Peyer's patch (tissue), 4 donors: ENCODE results near the gene TRIM9.

Experiments
- POLR2A ChIP-seq, 2 donors: fragments of 450-650 bp; IDR thresholded peaks; one replicate each; pipeline ENCODE4 v1.5.1; 2017; ENCODE audit warnings: antibody characterized with exemption in 2 of 2, mild to moderate bottlenecking in 2 of 2, moderate library complexity in 2 of 2
- TF ChIP-seq, protein P1 (sequence below), 6 experiments: fragments of 450-650 bp in 4 of 6; fragments of 200-600 bp in 2 of 6; sonication (generic) in 1 of 6; IDR thresholded peaks; one replicate each; pipeline ENCODE4 v1.5.1; 2017 to 2019; ENCODE audit warnings: antibody characterized with exemption in 6 of 6, mild to moderate bottlenecking in 3 of 6, moderate library complexity in 1 of 6

DNA sequence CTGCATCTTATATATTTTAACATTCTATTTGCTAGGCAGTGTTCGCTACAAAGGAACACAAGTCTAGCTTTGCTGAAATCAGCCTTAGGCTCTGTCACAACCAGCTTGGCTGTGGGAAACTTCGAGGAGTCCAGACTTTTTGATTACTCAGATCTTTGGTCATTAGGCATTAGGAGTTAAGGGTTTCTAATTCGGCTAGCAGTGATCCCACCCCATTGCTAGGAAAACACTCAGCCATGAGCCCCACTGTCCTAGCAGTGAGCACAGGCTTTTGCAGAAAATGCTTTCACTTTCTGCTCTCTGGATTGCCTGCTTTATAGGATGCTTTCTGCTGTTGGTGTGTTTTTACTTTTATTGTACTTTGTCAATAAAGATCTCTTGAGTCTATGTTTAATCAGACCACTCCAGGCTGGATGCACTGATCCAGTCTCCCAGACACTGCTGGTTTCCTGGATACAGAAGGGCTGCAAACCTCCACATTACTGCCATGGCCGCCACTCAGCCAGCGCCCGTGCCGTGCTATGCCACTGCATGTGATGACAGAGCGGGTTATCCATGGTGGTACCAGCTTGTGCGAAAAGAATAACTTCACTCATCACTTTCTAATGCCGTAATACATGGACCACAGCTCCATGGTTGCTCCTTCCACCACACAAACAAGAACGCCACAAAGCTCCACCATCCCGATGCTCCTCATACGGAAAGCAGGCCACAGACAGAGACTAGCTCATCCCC lies 109.6 kb downstream of the TRIM9 start:
- TF ChIP-seq, protein P1, sequence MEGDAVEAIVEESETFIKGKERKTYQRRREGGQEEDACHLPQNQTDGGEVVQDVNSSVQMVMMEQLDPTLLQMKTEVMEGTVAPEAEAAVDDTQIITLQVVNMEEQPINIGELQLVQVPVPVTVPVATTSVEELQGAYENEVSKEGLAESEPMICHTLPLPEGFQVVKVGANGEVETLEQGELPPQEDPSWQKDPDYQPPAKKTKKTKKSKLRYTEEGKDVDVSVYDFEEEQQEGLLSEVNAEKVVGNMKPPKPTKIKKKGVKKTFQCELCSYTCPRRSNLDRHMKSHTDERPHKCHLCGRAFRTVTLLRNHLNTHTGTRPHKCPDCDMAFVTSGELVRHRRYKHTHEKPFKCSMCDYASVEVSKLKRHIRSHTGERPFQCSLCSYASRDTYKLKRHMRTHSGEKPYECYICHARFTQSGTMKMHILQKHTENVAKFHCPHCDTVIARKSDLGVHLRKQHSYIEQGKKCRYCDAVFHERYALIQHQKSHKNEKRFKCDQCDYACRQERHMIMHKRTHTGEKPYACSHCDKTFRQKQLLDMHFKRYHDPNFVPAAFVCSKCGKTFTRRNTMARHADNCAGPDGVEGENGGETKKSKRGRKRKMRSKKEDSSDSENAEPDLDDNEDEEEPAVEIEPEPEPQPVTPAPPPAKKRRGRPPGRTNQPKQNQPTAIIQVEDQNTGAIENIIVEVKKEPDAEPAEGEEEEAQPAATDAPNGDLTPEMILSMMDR (IDR thresholded peaks at IDR 0.05), result no peak
- TF ChIP-seq POLR2A (IDR thresholded peaks at IDR 0.05), result no peak
